Measurements from ENCODE around the gene HM13.

HM13 gene

DNA sequence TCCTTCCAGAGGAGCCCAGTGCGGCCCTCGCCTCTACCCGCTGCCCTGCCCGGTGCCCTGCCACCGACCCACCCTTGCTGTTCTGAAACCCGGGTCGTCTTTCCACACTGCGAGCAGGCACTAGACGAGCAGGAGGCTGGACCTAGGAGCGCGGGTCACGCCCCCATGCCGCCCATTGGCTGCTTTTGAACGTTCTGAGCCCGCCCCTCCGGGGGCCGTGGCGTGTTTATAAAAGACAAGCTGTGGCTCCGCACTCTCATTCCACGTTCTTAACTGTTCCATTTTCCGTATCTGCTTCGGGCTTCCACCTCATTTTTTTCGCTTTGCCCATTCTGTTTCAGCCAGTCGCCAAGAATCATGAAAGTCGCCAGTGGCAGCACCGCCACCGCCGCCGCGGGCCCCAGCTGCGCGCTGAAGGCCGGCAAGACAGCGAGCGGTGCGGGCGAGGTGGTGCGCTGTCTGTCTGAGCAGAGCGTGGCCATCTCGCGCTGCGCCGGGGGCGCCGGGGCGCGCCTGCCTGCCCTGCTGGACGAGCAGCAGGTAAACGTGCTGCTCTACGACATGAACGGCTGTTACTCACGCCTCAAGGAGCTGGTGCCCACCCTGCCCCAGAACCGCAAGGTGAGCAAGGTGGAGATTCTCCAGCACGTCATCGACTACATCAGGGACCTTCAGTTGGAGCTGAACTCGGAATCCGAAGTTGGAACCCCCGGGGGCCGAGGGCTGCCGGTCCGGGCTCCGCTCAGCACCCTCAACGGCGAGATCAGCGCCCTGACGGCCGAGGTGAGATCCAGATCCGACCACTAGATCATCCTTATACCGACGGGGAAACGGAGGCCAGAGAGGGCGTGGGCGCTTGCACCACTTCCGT is 91.0 kb downstream of the HM13 start, which contains the start of gene ID1:
Gene ID1 (plus strand): TSS at position 259 of the 871 bp plus-strand sequence. CDS start 99 bp downstream, at position 358.
- Histone ChIP-seq H3K27ac (replicated peaks) (no peak within 1 kb of the TSS), H3K27me3 (ENCODE audit: insufficient read depth, poor library complexity, severe bottlenecking) (peaks cover 4% of the 10 kb centered on the region), H3K4me3 (replicated peaks; ENCODE audit: insufficient read depth, low read length) (peak within 1 kb of the TSS; percentile 73)
- DNase-seq (ENCODE audit: low read depth in 1 of 2, low spot score in 1 of 2): peak; percentile 61 to 91
- no peak for TF ChIP-seq POLR2AphosphoS5 (IDR thresholded peaks at IDR 0.05; ENCODE audit: low read depth)
- TF ChIP-seq, protein P1, sequence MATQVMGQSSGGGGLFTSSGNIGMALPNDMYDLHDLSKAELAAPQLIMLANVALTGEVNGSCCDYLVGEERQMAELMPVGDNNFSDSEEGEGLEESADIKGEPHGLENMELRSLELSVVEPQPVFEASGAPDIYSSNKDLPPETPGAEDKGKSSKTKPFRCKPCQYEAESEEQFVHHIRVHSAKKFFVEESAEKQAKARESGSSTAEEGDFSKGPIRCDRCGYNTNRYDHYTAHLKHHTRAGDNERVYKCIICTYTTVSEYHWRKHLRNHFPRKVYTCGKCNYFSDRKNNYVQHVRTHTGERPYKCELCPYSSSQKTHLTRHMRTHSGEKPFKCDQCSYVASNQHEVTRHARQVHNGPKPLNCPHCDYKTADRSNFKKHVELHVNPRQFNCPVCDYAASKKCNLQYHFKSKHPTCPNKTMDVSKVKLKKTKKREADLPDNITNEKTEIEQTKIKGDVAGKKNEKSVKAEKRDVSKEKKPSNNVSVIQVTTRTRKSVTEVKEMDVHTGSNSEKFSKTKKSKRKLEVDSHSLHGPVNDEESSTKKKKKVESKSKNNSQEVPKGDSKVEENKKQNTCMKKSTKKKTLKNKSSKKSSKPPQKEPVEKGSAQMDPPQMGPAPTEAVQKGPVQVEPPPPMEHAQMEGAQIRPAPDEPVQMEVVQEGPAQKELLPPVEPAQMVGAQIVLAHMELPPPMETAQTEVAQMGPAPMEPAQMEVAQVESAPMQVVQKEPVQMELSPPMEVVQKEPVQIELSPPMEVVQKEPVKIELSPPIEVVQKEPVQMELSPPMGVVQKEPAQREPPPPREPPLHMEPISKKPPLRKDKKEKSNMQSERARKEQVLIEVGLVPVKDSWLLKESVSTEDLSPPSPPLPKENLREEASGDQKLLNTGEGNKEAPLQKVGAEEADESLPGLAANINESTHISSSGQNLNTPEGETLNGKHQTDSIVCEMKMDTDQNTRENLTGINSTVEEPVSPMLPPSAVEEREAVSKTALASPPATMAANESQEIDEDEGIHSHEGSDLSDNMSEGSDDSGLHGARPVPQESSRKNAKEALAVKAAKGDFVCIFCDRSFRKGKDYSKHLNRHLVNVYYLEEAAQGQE (IDR thresholded peaks at IDR 0.05; ENCODE audit: insufficient replicate concordance, low read depth): peak; percentile 18

GRCh38 chr20:31605902-31606803 is 91.9 kb downstream of the HM13 start:
- no peak overlapping the region for H3K27ac ChIP-seq (replicated peaks)
- DNase-seq (ENCODE audit: low read depth in 1 of 2, low spot score in 1 of 2): peak in 1 of 2 experiments; percentile 9
- TF ChIP-seq POLR2AphosphoS5 (IDR thresholded peaks at IDR 0.05; ENCODE audit: low read depth) (no peak), GABPA (IDR thresholded peaks at IDR 0.05; ENCODE audit: low read depth) (no peak), CTCF (IDR thresholded peaks at IDR 0.05; ENCODE audit: insufficient read depth, low read length) (no peak), SPI1 (IDR thresholded peaks at IDR 0.05; ENCODE audit: borderline replicate concordance, low read depth) (no peak)
- TF ChIP-seq, protein P1 (IDR thresholded peaks at IDR 0.05; ENCODE audit: insufficient replicate concordance, low read depth): no peak
- peak overlapping the region; percentile 73 for H3K4me3 ChIP-seq (replicated peaks; ENCODE audit: insufficient read depth, low read length)
- H3K27me3 ChIP-seq (ENCODE audit: insufficient read depth, poor library complexity, severe bottlenecking): peaks cover 4% of the 10 kb centered on the region

- no peak overlapping the region for H3K4me3 ChIP-seq (replicated peaks; ENCODE audit: insufficient read depth, low read length)
- peaks cover 4% of the 10 kb centered on the region for H3K27me3 ChIP-seq (ENCODE audit: insufficient read depth, poor library complexity, severe bottlenecking)
- no peak overlapping the region for H3K27ac ChIP-seq (replicated peaks)
- no peak for DNase-seq (ENCODE audit: low read depth in 1 of 2, low spot score in 1 of 2)
- TF ChIP-seq POLR2AphosphoS5 (IDR thresholded peaks at IDR 0.05; ENCODE audit: low read depth) (no peak), GABPA (IDR thresholded peaks at IDR 0.05; ENCODE audit: low read depth) (no peak), SPI1 (IDR thresholded peaks at IDR 0.05; ENCODE audit: borderline replicate concordance, low read depth) (no peak), CTCF (IDR thresholded peaks at IDR 0.05; ENCODE audit: insufficient read depth, low read length) (no peak)
- TF ChIP-seq, protein P1 (IDR thresholded peaks at IDR 0.05; ENCODE audit: insufficient replicate concordance, low read depth): no peak
Observed at GRCh38 chr20:31606804-31607639, 92.8 kb downstream of the HM13 start.

Data from HL-60 (cell line).